Measurements from ENCODE around the gene ERBB3.
"Not testable (repeated sequence)": the region's sequence is repeated elsewhere in the genome, so short reads cannot be mapped to it uniquely, and the experiment has no call there.

Gene ERBB3

GRCh38 chr12:56061982-56062381, 18.0 kb upstream of the ERBB3 start:
- no peak for DNase-seq
- TF ChIP-seq GATA1 (IDR thresholded peaks at IDR 0.05; ENCODE audit: low read depth, low read length) (no peak), POLR2A (IDR thresholded peaks at IDR 0.05; ENCODE audit: low read length) (no peak)

GRCh38 chr12:56062996-56063395, 17.0 kb upstream of the ERBB3 start:
- TF ChIP-seq POLR2A (IDR thresholded peaks at IDR 0.05; ENCODE audit: low read length) (no peak), GATA1 (IDR thresholded peaks at IDR 0.05; ENCODE audit: low read depth, low read length) (no peak)

GRCh38 chr12:56071648-56072047, 8.3 kb upstream of the ERBB3 start:
- TF ChIP-seq GATA1 (IDR thresholded peaks at IDR 0.05; ENCODE audit: low read depth, low read length) (no peak), POLR2A (IDR thresholded peaks at IDR 0.05; ENCODE audit: low read length) (no peak)
- no peak for DNase-seq

More at GRCh38 chr12:56062996-56063395, 17.0 kb upstream of the ERBB3 start:
- no peak for DNase-seq

GRCh38 chr12:56074396-56074795, 5.6 kb upstream of the ERBB3 start:
- TF ChIP-seq POLR2A (IDR thresholded peaks at IDR 0.05; ENCODE audit: low read length) (no peak), GATA1 (IDR thresholded peaks at IDR 0.05; ENCODE audit: low read depth, low read length) (no peak)
- DNase-seq: no peak

- DNase-seq: not testable (repeated sequence)
Measured at GRCh38 chr12:56077966-56078365, 2.0 kb upstream of the ERBB3 start.

- TF ChIP-seq POLR2A (IDR thresholded peaks at IDR 0.05; ENCODE audit: low read length) (no peak), GATA1 (IDR thresholded peaks at IDR 0.05; ENCODE audit: low read depth, low read length) (no peak)
- DNase-seq: no peak
Measured at GRCh38 chr12:56078427-56078826, 1.5 kb upstream of the ERBB3 start.

- TF ChIP-seq GATA1 (IDR thresholded peaks at IDR 0.05; ENCODE audit: low read depth, low read length): no peak
- no peak for TF ChIP-seq POLR2A (IDR thresholded peaks at IDR 0.05; ENCODE audit: low read length)
- peak; percentile 72 to 79 for DNase-seq
Measured at GRCh38 chr12:56078931-56079722, 838 bp upstream of the ERBB3 start.

GRCh38 chr12:56080556-56081138, 682 bp downstream of the ERBB3 start:
- no peak for DNase-seq
- no peak for TF ChIP-seq POLR2A (IDR thresholded peaks at IDR 0.05; ENCODE audit: low read length)
- no peak for TF ChIP-seq GATA1 (IDR thresholded peaks at IDR 0.05; ENCODE audit: low read depth, low read length)

GRCh38 chr12:56081393-56082347, 1.7 kb downstream of the ERBB3 start:
- TF ChIP-seq GATA1 (IDR thresholded peaks at IDR 0.05; ENCODE audit: low read depth, low read length) (no peak), POLR2A (IDR thresholded peaks at IDR 0.05; ENCODE audit: low read length) (no peak)
- no peak for DNase-seq

- DNase-seq: no peak
- TF ChIP-seq POLR2A (IDR thresholded peaks at IDR 0.05; ENCODE audit: low read length): no peak
- no peak for TF ChIP-seq GATA1 (IDR thresholded peaks at IDR 0.05; ENCODE audit: low read depth, low read length)
Measured at GRCh38 chr12:56082382-56082781, 2.4 kb downstream of the ERBB3 start.

- no peak for TF ChIP-seq POLR2A (IDR thresholded peaks at IDR 0.05; ENCODE audit: low read length)
- TF ChIP-seq GATA1 (IDR thresholded peaks at IDR 0.05; ENCODE audit: low read depth, low read length): no peak
- DNase-seq: no peak
Measured at GRCh38 chr12:56082967-56083366, 3.0 kb downstream of the ERBB3 start.

- peak; percentile 45 to 57 for DNase-seq
- TF ChIP-seq GATA1 (IDR thresholded peaks at IDR 0.05; ENCODE audit: low read depth, low read length) (no peak), POLR2A (IDR thresholded peaks at IDR 0.05; ENCODE audit: low read length) (no peak)
Measured at GRCh38 chr12:56084958-56085543, 5.1 kb downstream of the ERBB3 start.

- TF ChIP-seq GATA1 (IDR thresholded peaks at IDR 0.05; ENCODE audit: low read depth, low read length) (no peak), POLR2A (IDR thresholded peaks at IDR 0.05; ENCODE audit: low read length) (no peak)
- DNase-seq: no peak
Measured at GRCh38 chr12:56086096-56086495, 6.1 kb downstream of the ERBB3 start.

GRCh38 chr12:56086608-56087007, 6.6 kb downstream of the ERBB3 start:
- TF ChIP-seq GATA1 (IDR thresholded peaks at IDR 0.05; ENCODE audit: low read depth, low read length): no peak
- no peak for TF ChIP-seq POLR2A (IDR thresholded peaks at IDR 0.05; ENCODE audit: low read length)
- no peak for DNase-seq

Data from erythroblast (primary cell).